GM20000 (cell line): ENCODE data around the gene BBS9.

Experiments
- DNase-seq: peaks from one replicate; pipeline ENCODE4 v3.0.0; 2012; ENCODE audit warnings: low spot score
- TF ChIP-seq, protein P1 (sequence below): IDR thresholded peaks from 2 replicates; pipeline ENCODE4 v1.5.1; 2012; ENCODE audit warnings: mild to moderate bottlenecking, control low read depth; ENCODE audit errors: extremely low read depth, missing control alignments

BBS9 gene

DNA sequence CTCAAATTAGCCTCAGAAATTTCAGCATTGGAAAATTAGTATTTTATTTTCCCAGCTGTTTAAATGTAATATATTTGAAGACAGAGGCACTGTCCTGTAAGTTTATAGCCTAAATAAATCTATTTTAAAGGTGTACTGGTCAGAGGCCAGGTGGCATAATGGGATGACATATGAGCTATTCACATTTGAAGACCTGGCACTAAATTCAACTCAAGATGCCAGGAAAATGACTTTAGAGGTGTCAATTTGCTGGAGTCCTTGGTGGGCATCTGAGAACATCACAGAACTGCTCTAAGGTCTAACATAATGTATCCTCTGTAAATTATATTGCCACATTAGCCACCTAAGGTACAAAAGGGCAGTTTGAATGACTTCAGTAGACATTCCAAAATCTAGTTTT lies 427.1 kb downstream of the BBS9 start:
- TF ChIP-seq, protein P1, sequence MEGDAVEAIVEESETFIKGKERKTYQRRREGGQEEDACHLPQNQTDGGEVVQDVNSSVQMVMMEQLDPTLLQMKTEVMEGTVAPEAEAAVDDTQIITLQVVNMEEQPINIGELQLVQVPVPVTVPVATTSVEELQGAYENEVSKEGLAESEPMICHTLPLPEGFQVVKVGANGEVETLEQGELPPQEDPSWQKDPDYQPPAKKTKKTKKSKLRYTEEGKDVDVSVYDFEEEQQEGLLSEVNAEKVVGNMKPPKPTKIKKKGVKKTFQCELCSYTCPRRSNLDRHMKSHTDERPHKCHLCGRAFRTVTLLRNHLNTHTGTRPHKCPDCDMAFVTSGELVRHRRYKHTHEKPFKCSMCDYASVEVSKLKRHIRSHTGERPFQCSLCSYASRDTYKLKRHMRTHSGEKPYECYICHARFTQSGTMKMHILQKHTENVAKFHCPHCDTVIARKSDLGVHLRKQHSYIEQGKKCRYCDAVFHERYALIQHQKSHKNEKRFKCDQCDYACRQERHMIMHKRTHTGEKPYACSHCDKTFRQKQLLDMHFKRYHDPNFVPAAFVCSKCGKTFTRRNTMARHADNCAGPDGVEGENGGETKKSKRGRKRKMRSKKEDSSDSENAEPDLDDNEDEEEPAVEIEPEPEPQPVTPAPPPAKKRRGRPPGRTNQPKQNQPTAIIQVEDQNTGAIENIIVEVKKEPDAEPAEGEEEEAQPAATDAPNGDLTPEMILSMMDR: no peak
- no peak for DNase-seq

DNA sequence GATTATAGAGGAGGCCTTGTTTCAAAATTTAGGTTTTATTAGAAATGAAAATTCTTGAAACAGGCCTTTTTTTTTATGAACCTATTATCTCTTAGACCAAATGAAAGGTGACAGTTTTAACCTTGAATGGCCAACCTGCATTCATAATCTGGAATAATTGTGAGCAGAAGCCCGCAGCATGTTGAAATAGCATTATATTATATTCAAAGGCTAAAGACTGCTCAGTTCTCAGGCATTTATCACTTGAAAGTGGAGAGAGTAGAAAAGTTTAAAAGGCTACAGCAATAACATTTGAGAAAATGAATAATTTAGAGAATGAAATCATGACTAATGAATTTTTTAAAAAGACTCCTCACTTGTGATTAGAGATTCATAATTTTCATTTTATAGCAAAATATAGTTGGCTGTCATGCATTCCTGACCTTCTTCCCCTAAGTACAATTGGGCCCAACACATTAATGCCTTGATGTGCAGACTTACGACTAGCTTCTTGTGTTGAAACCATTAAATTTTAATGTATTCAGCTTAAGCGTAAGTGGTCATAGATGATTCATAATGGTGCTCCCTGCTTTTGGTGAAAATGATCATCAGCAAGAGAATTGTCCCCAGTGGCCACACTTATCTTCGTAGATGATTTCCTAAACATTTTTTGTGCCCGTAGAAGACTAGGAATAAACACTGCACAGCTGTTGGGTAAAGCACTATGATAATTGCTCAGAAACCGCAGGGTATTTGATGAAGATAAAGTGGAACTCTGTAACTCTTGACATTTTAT lies 429.4 kb downstream of the BBS9 start:
- no peak for DNase-seq
- TF ChIP-seq, protein P1: no peak

DNA sequence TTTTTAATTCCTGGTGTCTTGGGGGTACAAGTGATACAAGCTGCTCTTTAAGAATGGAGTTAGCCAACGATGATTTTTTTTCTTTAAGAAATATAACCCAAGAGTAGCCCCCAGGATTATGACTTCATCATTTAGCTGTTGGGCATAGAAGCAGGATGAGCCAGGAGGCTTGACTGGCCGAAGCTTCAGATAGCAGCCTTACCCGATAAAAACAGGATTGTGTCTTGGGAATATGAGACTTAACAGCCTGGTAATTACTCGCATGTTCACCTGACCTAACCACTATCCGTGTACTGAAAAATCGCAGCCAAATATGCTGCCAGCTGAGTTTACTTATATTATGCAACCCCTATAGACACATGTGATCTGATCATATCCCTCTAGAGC lies 430.0 kb downstream of the BBS9 start:
- TF ChIP-seq, protein P1: no peak
- DNase-seq: no peak

DNA sequence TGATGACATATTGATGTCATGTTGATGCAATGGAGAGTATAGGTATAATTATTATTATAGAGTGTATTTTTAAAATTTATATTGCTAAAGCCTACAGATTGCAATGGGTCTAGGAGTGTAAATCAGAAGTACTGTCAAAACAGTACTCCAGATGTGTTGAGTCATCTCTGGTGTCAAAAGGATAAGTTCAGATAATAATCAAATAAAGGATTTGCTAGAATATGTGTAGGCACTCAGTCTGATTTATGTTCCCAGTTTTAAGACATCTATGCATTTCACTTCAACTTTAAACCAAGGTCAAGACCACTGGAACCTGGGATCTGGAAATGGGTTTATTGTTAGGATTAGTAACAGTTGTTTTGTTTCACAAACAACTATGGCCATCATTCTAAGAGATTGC lies 433.6 kb downstream of the BBS9 start:
- DNase-seq: no peak
- TF ChIP-seq, protein P1: no peak

DNA sequence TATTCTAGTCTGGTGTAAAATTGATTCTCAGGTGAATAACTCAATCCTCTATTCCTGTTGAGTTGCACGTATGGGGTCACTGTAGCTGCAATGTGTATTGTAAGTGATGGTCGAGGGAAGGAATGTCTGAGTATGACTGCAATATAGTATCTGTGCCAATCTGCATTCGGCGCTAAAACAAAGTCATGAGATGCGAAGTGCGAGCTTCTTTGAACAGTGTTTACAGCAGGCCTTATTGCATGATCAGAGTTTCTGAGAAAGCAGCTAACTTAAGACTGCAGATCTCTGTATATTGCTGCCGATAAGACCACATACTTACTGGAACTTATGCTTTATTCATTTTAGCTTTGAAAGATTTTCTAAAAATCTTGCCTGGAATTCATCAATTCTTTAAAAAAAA lies 434.3 kb downstream of the BBS9 start:
- no peak for DNase-seq
- TF ChIP-seq, protein P1: no peak

DNA sequence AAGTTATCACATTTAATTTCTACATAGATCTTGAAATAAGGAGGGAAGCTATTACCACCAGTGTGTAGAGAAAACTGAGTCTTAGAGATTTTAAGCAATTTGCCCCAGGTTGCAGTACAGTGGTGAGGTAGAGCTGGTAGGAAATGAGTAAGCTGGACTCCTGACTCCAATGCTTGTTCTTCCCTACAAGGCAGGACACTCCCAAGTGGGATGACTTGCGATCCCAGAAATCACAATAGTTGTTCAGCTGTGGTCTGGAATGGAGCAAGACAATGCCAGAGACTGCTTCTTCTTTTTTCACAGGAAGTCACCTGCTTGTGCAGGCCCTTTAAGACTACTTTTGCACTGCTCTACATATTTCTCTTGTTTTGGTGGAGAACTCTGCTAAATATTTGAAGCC lies 448.8 kb downstream of the BBS9 start:
- TF ChIP-seq, protein P1: no peak
- DNase-seq: no peak

DNA sequence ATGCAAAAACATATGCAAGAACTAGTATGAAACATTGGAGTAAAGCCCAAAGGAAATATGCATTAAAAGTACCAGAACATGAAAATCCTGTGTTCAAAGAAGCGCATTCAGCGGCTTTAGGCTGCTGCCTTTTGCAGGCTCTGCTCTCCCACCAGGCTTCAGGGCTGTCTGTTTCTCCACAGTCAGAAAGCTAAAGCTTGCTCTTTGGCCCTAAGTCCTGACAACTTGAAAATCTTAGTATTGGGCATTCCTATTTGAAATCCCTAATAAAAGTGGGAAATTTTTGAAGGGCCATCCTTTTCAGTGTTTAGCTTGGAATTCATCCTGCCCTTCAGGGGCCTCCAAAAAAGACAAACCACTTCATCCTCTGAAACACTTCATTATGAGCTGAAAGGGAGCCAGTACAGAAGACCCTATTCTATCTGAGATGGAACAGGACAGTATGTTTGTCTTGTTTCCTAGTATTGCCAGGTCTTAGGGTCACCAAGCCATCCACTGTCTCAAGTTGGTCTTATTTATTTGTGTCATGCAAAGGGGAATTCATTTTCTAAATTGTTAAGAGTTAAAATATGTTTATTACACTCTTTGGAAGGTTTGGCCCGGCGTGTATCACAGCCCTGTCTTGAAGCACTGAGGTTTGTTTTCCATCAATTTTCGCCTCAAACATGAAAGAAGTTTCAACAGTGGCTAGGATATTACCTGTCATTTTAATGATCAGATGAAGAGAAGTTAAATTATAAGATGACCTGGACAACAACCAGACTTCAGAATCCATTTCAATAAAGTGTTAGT lies 449.7 kb downstream of the BBS9 start:
- TF ChIP-seq, protein P1: no peak

More for the DNA sequence above, 449.7 kb downstream of the BBS9 start:
- no peak for DNase-seq
